NCI-H82 treated with DMSO at 0.1 percent for 48 hours (cell line): ENCODE measurements around the gene SLC22A1.
"Not testable (repeated sequence)": the region's sequence is repeated elsewhere in the genome, so short reads cannot be mapped to it uniquely, and the experiment has no call there.

Experiments
- DNase-seq: peaks from one replicate; lab custom pipeline; 2025; ENCODE audit not compliant: unreplicated experiment; lab: John Stamatoyannopoulos, UW

SLC22A1 gene

GRCh38 chr6:160093061-160093460 lies 28.6 kb upstream of the SLC22A1 start:
- DNase-seq, result no peak

GRCh38 chr6:160093946-160094345 lies 27.7 kb upstream of the SLC22A1 start:
- no peak for DNase-seq

- no peak for DNase-seq
Observed at GRCh38 chr6:160095146-160095845, 26.3 kb upstream of the SLC22A1 start.

- no peak for DNase-seq
Observed at GRCh38 chr6:160101277-160102205, 20.1 kb upstream of the SLC22A1 start.

GRCh38 chr6:160102399-160102798 lies 19.2 kb upstream of the SLC22A1 start:
- DNase-seq, result no peak

- no peak for DNase-seq
Observed at GRCh38 chr6:160102956-160103824, 18.4 kb upstream of the SLC22A1 start.

- no peak for DNase-seq
Observed at GRCh38 chr6:160103825-160104100, 17.9 kb upstream of the SLC22A1 start.

- DNase-seq, result no peak
Observed at GRCh38 chr6:160104821-160105517, 16.6 kb upstream of the SLC22A1 start.

GRCh38 chr6:160106010-160106409 lies 15.6 kb upstream of the SLC22A1 start:
- DNase-seq, result no peak

GRCh38 chr6:160106701-160107100 lies 14.9 kb upstream of the SLC22A1 start:
- no peak for DNase-seq

GRCh38 chr6:160108077-160108476 lies 13.5 kb upstream of the SLC22A1 start:
- DNase-seq, result no peak

- no peak for DNase-seq
Observed at GRCh38 chr6:160110586-160111123, 11.0 kb upstream of the SLC22A1 start.

GRCh38 chr6:160111806-160112205 lies 9.8 kb upstream of the SLC22A1 start:
- no peak for DNase-seq

GRCh38 chr6:160112628-160113299 lies 8.9 kb upstream of the SLC22A1 start:
- DNase-seq, result no peak

- not testable (repeated sequence) for DNase-seq
Observed at GRCh38 chr6:160114536-160114935, 7.1 kb upstream of the SLC22A1 start.

- DNase-seq, result no peak
Observed at GRCh38 chr6:160115421-160115820, 6.2 kb upstream of the SLC22A1 start.

GRCh38 chr6:160116411-160116810 lies 5.2 kb upstream of the SLC22A1 start:
- DNase-seq, result no peak

GRCh38 chr6:160117137-160117536 lies 4.5 kb upstream of the SLC22A1 start:
- DNase-seq, result no peak

GRCh38 chr6:160118620-160119229 lies 2.9 kb upstream of the SLC22A1 start:
- no peak for DNase-seq

- no peak for DNase-seq
Observed at GRCh38 chr6:160120087-160120486, 1.5 kb upstream of the SLC22A1 start.
